HG03354 (cell line): Measurements from ENCODE around the gene NACC2.

Experiments used
- ATAC-seq: cut with Tn5 transposase; IDR thresholded peaks from one replicate; pipeline ENCODE4 v1.9.1; 2021; ENCODE audit warnings: mild to moderate bottlenecking; ENCODE audit not compliant: unreplicated experiment, poor library complexity, severe bottlenecking

The NACC2 gene

GRCh38 chr9:136059851-136060670 is 35.0 kb downstream of the NACC2 start:
- no peak for ATAC-seq

- no peak for ATAC-seq
Measured at GRCh38 chr9:136059321-136059791, 35.7 kb downstream of the NACC2 start.

DNA sequence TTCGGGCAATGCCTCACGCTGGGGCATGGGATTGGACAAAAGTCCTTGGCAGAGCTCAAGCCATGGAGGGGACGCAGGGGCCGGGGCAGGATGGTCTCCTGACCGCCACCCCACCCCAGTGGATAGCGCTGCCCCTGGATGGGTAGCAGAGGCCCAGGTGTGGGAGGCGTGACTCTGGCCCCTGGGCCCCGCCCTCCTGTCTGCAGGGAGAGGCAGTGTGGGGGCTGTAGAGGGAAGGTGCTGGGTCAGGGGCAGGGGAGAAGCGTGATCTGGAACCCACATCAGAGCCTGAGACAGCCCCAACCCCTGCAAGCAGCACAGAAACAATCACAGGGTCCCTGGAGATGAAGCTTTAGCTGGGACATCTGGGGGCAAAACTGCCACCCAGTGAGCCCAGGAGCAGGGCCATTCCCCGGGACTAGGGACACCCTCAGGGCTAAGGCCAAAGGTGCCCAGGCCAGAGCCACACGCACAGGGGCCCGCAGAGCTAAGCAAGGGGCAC is 36.2 kb downstream of the NACC2 start:
- no peak for ATAC-seq

DNA sequence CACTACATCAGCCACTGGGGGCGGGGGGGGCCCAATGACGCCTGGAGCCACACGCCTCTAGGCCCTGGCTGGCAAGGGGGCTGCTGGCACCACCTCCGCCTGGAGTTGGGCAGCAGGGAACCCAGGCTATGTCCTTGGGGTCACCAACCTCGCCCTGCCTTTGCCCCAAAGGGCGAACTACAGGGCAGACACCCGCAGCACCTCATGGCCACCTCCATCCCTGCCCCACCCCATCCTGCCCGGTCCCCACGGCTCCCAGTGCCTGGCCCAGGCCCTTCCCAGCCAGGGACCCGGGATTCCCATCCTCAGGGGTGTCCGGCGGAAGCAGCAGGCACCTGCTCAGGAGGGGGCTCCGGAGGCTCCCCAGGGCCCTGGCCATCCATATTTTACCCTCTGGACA is 37.0 kb downstream of the NACC2 start:
- ATAC-seq = no peak

GRCh38 chr9:136057236-136058081 is 37.6 kb downstream of the NACC2 start:
- no peak for ATAC-seq

GRCh38 chr9:136056546-136057235 is 38.4 kb downstream of the NACC2 start:
- no peak for ATAC-seq

- ATAC-seq = no peak
Measured at GRCh38 chr9:136055715-136056545, 39.2 kb downstream of the NACC2 start.

- no peak for ATAC-seq
Measured at GRCh38 chr9:136054798-136055714, 40.0 kb downstream of the NACC2 start.

- ATAC-seq = no peak
Measured at GRCh38 chr9:136054146-136054545, 40.9 kb downstream of the NACC2 start.

DNA sequence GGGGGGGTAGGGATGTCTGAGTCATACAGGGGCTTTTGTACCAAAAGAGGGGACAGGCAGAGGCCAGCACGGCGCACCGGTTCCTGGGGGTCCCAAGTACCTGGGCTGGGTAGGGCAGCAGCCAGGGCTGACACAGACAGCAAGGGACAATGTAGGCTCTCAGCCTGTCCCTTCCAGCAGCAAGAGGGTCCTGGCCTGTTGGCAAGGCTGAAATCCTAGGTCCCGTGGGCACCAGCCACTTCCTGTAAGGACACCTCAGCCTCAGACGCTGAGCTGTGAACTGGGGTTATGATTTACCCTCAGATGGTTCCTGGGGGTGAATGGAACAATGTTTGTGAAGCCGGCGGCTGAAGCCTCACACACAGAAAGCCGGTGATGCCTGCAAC is 41.3 kb downstream of the NACC2 start:
- no peak for ATAC-seq

GRCh38 chr9:136052991-136053756 is 41.9 kb downstream of the NACC2 start:
- ATAC-seq = no peak

DNA sequence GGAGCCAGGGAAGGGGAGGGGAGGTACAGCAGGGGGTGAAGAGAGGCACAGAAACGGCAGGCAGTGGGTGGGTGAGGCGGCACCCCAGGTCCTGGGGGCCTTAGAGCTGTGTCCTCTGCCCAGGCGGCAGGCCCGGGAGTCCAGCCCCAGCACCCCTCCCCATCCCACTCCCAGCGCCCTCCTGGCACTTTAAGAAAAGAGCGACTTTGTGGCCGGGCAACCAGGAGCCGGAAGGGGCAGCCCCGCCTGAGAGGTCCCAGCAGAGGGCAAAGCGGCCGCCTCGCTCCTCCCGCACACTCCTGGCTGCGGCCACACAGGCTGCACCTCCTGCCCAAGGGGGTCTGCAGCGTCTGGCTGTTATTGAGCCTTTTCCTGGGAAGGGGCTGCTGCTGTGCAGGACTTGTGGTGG is 42.6 kb downstream of the NACC2 start:
- no peak for ATAC-seq

- no peak for ATAC-seq
Measured at GRCh38 chr9:136051837-136052471, 43.1 kb downstream of the NACC2 start.

GRCh38 chr9:136051453-136051836 is 43.6 kb downstream of the NACC2 start:
- ATAC-seq = no peak

- no peak for ATAC-seq
Measured at GRCh38 chr9:136050701-136051452, 44.2 kb downstream of the NACC2 start.

DNA sequence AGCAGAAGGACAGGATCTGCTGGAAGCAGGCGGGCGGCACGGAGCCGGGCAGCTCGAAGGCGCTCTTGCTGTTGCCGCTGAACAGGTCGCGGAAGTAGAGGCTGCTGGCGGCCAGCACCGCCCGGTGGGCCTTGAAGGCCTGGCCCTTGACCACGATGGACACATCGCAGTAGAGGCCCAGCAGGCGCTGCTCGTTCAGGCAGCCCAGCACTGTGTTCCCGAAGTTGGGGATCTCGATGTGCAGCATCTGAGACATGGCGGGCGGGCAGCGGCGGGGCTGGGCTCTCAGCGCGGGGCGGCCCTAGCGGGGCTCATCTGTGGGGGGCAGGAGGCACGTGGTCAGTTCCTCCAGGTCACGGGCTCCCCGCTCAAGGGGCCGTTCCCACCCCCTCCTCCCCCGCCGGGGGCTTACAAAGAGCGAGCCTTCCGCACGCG is 44.8 kb downstream of the NACC2 start:
- ATAC-seq = no peak
